Heart left ventricle (tissue), 16 donors: ENCODE data around the gene BLZF1. TPM values are rescaled to one million over a fixed set of nuclear protein-coding genes. Genes with fewer than 3 reads are reported as not detected.
"Not testable (repeated sequence)": the region's sequence is repeated elsewhere in the genome, so short reads cannot be mapped to it uniquely, and the experiment has no call there.

Source experiments
- ATAC-seq, 4 donors: fragments of 200-7000 bp; cut with Tn5 transposase; one replicate each; pipeline ENCODE4 v1.9.1; 2020 to 2022; ENCODE audit warnings: moderate library complexity in 4 of 4, mild to moderate bottlenecking in 3 of 4, moderate number of reproducible peaks in 1 of 4
- DNase-seq, 5 donors: peaks; one replicate each; pipeline ENCODE4 v3.0.0-alpha.2; 2020
- H3K27ac ChIP-seq, 12 donors: fragments of 200-600 bp; sonication (generic) in 4 of 12; one replicate each; pipeline versions ENCODE4 v1.5.0 to v1.8.0; 2016 to 2022; ENCODE audit warnings: mild to moderate bottlenecking in 2 of 12
- H3K27me3 ChIP-seq, 9 donors: fragments of 200-600 bp; sonication (generic) in 2 of 9; one replicate each; pipeline versions ENCODE4 v1.5.1 to v1.8.0; 2016 to 2022; ENCODE audit warnings: mild to moderate bottlenecking in 3 of 9
- H3K36me3 ChIP-seq, 9 donors: fragments of 200-600 bp; sonication (generic) in 2 of 9; one replicate each; pipeline versions ENCODE4 v1.5.0 to v1.8.0; 2018 to 2022; ENCODE audit warnings: mild to moderate bottlenecking in 2 of 9
- H3K4me1 ChIP-seq, 12 donors: fragments of 200-600 bp; sonication (generic) in 4 of 12; one replicate each; pipeline versions ENCODE4 v1.5.0 to v1.8.0; 2016 to 2022; ENCODE audit warnings: mild to moderate bottlenecking in 3 of 12
- H3K4me3 ChIP-seq, 12 donors: fragments of 200-600 bp; sonication (generic) in 4 of 12; one replicate each; pipeline versions ENCODE4 v1.5.0 to v1.8.0; 2017 to 2022; ENCODE audit warnings: mild to moderate bottlenecking in 9 of 12, moderate library complexity in 4 of 12
- H3K9me3 ChIP-seq, 12 donors: fragments of 200-600 bp; sonication (generic) in 4 of 12; one replicate each; pipeline versions ENCODE4 v1.5.0 to v1.8.0; 2016 to 2022; ENCODE audit warnings: mild to moderate bottlenecking in 1 of 12
- POLR2A ChIP-seq, 2 donors: fragments of 450-650 bp; IDR thresholded peaks; one replicate each; pipeline ENCODE4 v1.6.1; 2017; ENCODE audit warnings: antibody characterized with exemption in 2 of 2, mild to moderate bottlenecking in 2 of 2, moderate library complexity in 2 of 2
- WGBS, 4 donors: extraction: QIAGEN DNeasy Blood & Tissue Kit in 2 of 4; methylation state at CpG; one replicate each; pipeline versions ENCODE4 v1.1.5 to v1.1.7; 2013 to 2018; 5-methylcytosine and 5-hydroxymethylcytosine counted together
- intact Hi-C, 10 donors: fragments of 100-400 bp; cut with DNase I; formaldehyde crosslinking; loops; one replicate each; pipeline versions ENCODE4 v1.11.1 to v1.14.2; 2022
- polyA plus RNA-seq, 2 donors: library from polyadenylated mRNA; stranded (reverse); fragments of 200-250 nt; gene quantifications; one replicate each; pipeline ENCODE4 v1.2.3, GENCODE V29; 2013
- total RNA-seq, 9 donors: library from RNA; depleted of rRNA in 2 of 9; stranded (reverse); fragments of >200 nt in 2 of 9; fragmentation: NEBNext Ultra II Directional in 3 of 9; extraction: Animal tissue kit (Norgen Biotek cat#: 25700) in 3 of 9; gene quantifications; one replicate each; pipeline versions ENCODE4 v1.1.0 to v1.2.4, GENCODE V29; 2016 to 2023
- TF ChIP-seq, protein P1 (sequence below), 12 donors: fragments of 200-600 bp; sonication (generic) in 4 of 12; IDR thresholded peaks; one replicate each; pipeline versions ENCODE4 v1.5.0 to v1.8.0; 2018 to 2022; ENCODE audit warnings: antibody characterized with exemption in 12 of 12, mild to moderate bottlenecking in 5 of 12
- donor health status: ischemic (EF 13 %, LVEDD 7.1; RV severe dilation, severe dysfunction).
- donor health status: healthy with polysubstance abuse.
- donor health status: DM: no; HTN: yes; CAD: no.
- donor health status: DM: no; HTN: no; CAD: no.
- donor health status: ischemic (EF 25% LVEDD 6.9; RV normal size, moderate dysfunction).
- donor health status: ischemic (EF 25% LVEDD 5.7; RV mildly dilated, moderate dysfunction).
- donor health status: healthy.
- donor health status: DM: yes; HTN: yes; CAD: no.
- donor health status: ischemic (EF 35%, LVEDD 5.7; RV mildly dilated, moderate dysfunction).
- donor health status: nonischemic (EF 11% LVEDD 7.7; RV severe dilation, severe dysfunction).
- donor health status: DM: yes; HTN: yes; CAD: no.
- donor health status: PGD.
- donor health status: ischemic (EF 29% LVEDD 5.4; RV normal size, mild dysfunction).
- donor health status: nonischemic (EF 23%, LVEDD 6.1; RV moderate dilation, normal function).

BLZF1 gene
- total and polyA plus RNA-seq, 11 donors, result 7.5 to 31.3 (median 22.7) TPM

DNA sequence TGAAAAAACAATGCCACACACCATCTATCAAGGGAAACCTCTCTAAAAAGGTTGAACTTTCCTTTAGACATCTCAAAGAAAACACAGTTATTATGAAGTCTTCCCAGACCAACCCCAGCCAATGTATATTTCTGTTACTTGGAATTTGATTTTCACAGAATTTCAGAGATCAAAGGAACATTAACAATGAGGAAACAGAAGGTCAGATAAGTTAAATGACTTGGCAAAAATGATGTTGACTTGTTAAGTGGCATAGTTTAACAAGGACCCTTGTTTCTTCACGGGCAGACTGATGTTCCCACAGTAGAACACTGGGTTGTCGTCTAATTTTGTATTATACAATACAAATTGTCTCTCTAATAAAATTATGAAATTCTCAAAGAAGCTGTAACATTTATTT lies 29.4 kb upstream of the BLZF1 start:
- intact Hi-C loops, result no loop called here
- TF ChIP-seq POLR2A (IDR thresholded peaks at IDR 0.05), result no peak
- TF ChIP-seq, protein P1, sequence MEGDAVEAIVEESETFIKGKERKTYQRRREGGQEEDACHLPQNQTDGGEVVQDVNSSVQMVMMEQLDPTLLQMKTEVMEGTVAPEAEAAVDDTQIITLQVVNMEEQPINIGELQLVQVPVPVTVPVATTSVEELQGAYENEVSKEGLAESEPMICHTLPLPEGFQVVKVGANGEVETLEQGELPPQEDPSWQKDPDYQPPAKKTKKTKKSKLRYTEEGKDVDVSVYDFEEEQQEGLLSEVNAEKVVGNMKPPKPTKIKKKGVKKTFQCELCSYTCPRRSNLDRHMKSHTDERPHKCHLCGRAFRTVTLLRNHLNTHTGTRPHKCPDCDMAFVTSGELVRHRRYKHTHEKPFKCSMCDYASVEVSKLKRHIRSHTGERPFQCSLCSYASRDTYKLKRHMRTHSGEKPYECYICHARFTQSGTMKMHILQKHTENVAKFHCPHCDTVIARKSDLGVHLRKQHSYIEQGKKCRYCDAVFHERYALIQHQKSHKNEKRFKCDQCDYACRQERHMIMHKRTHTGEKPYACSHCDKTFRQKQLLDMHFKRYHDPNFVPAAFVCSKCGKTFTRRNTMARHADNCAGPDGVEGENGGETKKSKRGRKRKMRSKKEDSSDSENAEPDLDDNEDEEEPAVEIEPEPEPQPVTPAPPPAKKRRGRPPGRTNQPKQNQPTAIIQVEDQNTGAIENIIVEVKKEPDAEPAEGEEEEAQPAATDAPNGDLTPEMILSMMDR (IDR thresholded peaks at IDR 0.05), result no peak
- WGBS, 4 donors, result 59 to 83% (median 69%) methylated on average over 2 of the region's 2 CpGs

DNA sequence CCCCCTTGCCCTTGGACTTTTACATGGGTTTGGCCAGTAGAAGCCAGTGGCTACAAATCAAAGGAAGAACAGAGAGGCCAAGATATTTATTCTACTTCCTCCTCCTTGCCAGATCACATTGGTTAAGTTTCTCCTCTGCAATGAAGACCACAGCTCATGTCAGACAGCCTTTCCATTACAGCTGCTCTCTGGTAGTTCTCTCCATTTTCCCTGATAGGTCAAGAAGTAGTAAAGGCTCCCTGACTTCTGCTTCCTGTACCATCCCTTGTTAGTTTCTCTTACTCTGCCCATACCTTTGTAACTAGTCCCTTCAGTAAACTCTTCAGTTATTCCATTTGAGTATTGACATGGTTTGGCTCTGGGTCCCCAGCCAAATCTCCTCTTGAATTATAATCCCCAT lies 28.2 kb upstream of the BLZF1 start:
- Histone ChIP-seq H3K4me1 (no peaks in the 10 kb centered on the region), H3K27ac (no peak overlapping the region), H3K4me3 (no peak overlapping the region), H3K36me3 (peaks cover 0 to 3% (median 0%) of the 10 kb centered on the region in 9 donors), H3K27me3 (no peaks in the 10 kb centered on the region), H3K9me3 (peaks cover 0 to 6% (median 0%) of the 10 kb centered on the region in 12 donors)
- no peak for ATAC-seq
- no peak for DNase-seq
- intact Hi-C loops, result loop anchor here in 7 of 10 donors (10.0 kb wide), 5 partner anchors 215 to 995 kb away; no protein-coding TSS in a partner anchor
- no peak for TF ChIP-seq POLR2A (IDR thresholded peaks at IDR 0.05)
- TF ChIP-seq, protein P1 (IDR thresholded peaks at IDR 0.05), result no peak

More for the DNA sequence above, 29.4 kb upstream of the BLZF1 start:
- H3K4me1 ChIP-seq, result no peaks in the 10 kb centered on the region
- H3K27ac ChIP-seq, result no peak overlapping the region
- H3K36me3 ChIP-seq, result peaks cover 0 to 3% (median 0%) of the 10 kb centered on the region in 9 donors
- no peak for DNase-seq
- no peak overlapping the region for H3K4me3 ChIP-seq
- H3K9me3 ChIP-seq, result peaks cover 0 to 10% (median 0%) of the 10 kb centered on the region in 12 donors
- H3K27me3 ChIP-seq, result no peaks in the 10 kb centered on the region
- ATAC-seq, result no peak

DNA sequence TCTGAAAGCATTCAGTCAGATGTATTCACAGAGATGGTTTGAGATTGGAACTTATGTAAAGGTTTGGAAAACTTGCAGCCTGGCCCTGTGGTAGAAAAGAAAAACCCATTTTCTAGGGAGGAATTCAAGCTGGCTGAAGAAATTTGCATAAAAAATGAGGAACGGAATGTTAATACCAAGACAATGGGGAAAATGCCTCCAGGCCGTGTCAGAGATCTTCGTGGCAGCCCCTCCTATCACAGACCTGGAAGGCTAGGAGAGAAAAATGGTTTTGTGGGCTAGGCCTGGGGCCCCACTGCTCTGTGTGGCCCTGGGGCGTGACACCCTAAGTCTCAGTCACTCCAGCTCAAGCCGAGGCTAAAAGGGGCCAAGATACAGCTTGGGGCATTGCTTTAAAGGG lies 27.1 kb upstream of the BLZF1 start:
- TF ChIP-seq POLR2A (IDR thresholded peaks at IDR 0.05), result no peak
- TF ChIP-seq, protein P1 (IDR thresholded peaks at IDR 0.05), result no peak
- intact Hi-C loops, result loop anchor here in 7 of 10 donors (10.0 kb wide), 5 partner anchors 216 to 996 kb away; no protein-coding TSS in a partner anchor
- DNase-seq (no peak), ATAC-seq (no peak)
- no peak overlapping the region for H3K4me3 ChIP-seq
- 86 to 98% (median 96%) methylated on average over 5 of the region's 5 CpGs for WGBS, 4 donors
- H3K36me3 ChIP-seq, result no peaks in the 10 kb centered on the region
- H3K9me3 ChIP-seq, result no peaks in the 10 kb centered on the region
- no peak overlapping the region for H3K27ac ChIP-seq
- no peaks in the 10 kb centered on the region for H3K27me3 ChIP-seq
- no peaks in the 10 kb centered on the region for H3K4me1 ChIP-seq

DNA sequence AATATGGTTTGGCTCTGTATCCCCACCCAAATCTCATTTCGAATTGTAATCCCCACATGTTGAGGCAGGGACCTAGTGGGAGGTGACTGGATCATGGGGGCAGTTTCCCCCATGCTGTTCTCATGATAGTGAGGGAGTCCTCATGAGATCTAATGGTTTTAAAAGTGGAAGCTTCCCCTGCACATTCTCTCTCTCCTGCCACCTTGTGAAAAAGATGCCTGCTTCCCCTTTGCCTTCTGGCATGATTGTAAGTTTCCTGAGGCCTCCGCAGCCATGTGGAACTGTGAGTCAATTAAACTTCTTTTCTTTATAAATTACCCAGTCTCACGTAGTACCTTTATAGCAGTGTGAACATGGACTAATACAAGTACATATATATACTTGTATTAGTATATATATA lies 25.9 kb upstream of the BLZF1 start:
- H3K27ac ChIP-seq, H3K27me3 ChIP-seq, H3K4me3 ChIP-seq, H3K36me3 ChIP-seq, H3K9me3 ChIP-seq, H3K4me1 ChIP-seq, ATAC-seq, DNase-seq: not testable (repeated sequence)
- 90 to 97% (median 94%) methylated on average over 3 of the region's 3 CpGs for WGBS, 4 donors
- intact Hi-C loops, result loop anchor here in 7 of 10 donors (10.0 kb wide), 5 partner anchors 217 to 997 kb away; no protein-coding TSS in a partner anchor

DNA sequence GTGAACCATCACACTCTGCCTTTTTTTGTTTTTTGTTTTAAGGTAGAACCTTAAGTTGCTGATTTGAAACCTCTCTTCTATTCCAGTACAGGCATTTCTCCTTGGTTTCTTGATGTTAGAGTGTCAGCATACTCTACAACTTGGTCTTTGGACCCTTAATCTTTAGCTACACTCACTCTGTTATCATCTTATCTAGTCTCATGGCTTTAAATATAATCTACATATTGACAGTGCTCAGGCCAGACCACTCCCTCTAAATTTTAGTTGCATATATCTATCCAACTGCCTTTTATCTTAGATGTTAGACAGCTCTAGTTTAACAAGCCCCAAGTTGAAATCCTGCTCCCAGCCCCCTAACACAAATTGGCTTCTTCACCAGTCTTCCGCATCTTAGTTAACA lies 22.5 kb upstream of the BLZF1 start:
- DNase-seq (no peak), ATAC-seq (no peak)
- no peaks in the 10 kb centered on the region for H3K4me1 ChIP-seq
- WGBS, 4 donors, result 98 to 100% (median 99%) methylated on average over 1 of the region's 1 CpG
- no peaks in the 10 kb centered on the region for H3K36me3 ChIP-seq
- H3K27me3 ChIP-seq, result no peaks in the 10 kb centered on the region
- no peak overlapping the region for H3K27ac ChIP-seq
- TF ChIP-seq POLR2A (IDR thresholded peaks at IDR 0.05), result no peak
- TF ChIP-seq, protein P1 (IDR thresholded peaks at IDR 0.05), result no peak
- H3K9me3 ChIP-seq, result no peaks in the 10 kb centered on the region
- intact Hi-C loops, result loop anchor here (5.0 to 10.0 kb wide), 9 partner anchors 221 to 1003 kb away; no protein-coding TSS in a partner anchor
- H3K4me3 ChIP-seq, result no peak overlapping the region
